ENCODE data around the gene LRP3.
"Not testable (repeated sequence)": the region's sequence is repeated elsewhere in the genome, so short reads cannot be mapped to it uniquely, and the experiment has no call there.

The LRP3 gene

GRCh38 chr19:33163481-33163880 is 30.6 kb upstream of the LRP3 start:
- no peaks in the 10 kb centered on the region for H3K9me3 ChIP-seq (ENCODE audit: control insufficient read depth, insufficient read depth, low read length)
- TF ChIP-seq CTCF (IDR thresholded peaks at IDR 0.05; ENCODE audit: low read depth, low read length, poor library complexity, severe bottlenecking) (no peak), EZH2phosphoT487 (IDR thresholded peaks at IDR 0.05; ENCODE audit: borderline replicate concordance, low read length) (no peak)
- no peaks in the 10 kb centered on the region for H3F3A ChIP-seq (ENCODE audit: control insufficient read depth, insufficient read depth)
- no peaks in the 10 kb centered on the region for H3K27me3 ChIP-seq (ENCODE audit: control insufficient read depth, low read length)
- H3K79me2 ChIP-seq (ENCODE audit: control insufficient read depth, low read length) = no peaks in the 10 kb centered on the region
- no peaks in the 10 kb centered on the region for H3K9me2 ChIP-seq (replicated peaks; ENCODE audit: control insufficient read depth, low read length)
- H3K4me2 ChIP-seq (ENCODE audit: low read length) = no peak overlapping the region
- H3K36me3 ChIP-seq (ENCODE audit: control insufficient read depth, low read length) = no peaks in the 10 kb centered on the region
- H3K27ac ChIP-seq (ENCODE audit: low read depth, low read length) = no peak overlapping the region
- H4K20me1 ChIP-seq (ENCODE audit: control insufficient read depth, insufficient read depth, low read depth, low read length) = no peaks in the 10 kb centered on the region
- H3K4me1 ChIP-seq (ENCODE audit: control insufficient read depth, low read length) = peaks cover 4% of the 10 kb centered on the region; the same call in 1 of the 2 replicates
- H3K4me3 ChIP-seq (ENCODE audit: low read length) = no peak overlapping the region

- not testable (repeated sequence) for H4K20me1 ChIP-seq (ENCODE audit: control insufficient read depth, insufficient read depth, low read depth, low read length); H3K36me3 ChIP-seq (ENCODE audit: control insufficient read depth, low read length); H3F3A ChIP-seq (ENCODE audit: control insufficient read depth, insufficient read depth); H3K9me2 ChIP-seq (replicated peaks; ENCODE audit: control insufficient read depth, low read length); H3K79me2 ChIP-seq (ENCODE audit: control insufficient read depth, low read length); H3K4me3 ChIP-seq (ENCODE audit: low read length); H3K4me2 ChIP-seq (ENCODE audit: low read length); H3K27me3 ChIP-seq (ENCODE audit: control insufficient read depth, low read length); H3K4me1 ChIP-seq (ENCODE audit: control insufficient read depth, low read length); H3K27ac ChIP-seq (ENCODE audit: low read depth, low read length); H3K9me3 ChIP-seq (ENCODE audit: control insufficient read depth, insufficient read depth, low read length)
Observed at GRCh38 chr19:33166037-33166436, 28.1 kb upstream of the LRP3 start.

- TF ChIP-seq EZH2phosphoT487 (IDR thresholded peaks at IDR 0.05; ENCODE audit: borderline replicate concordance, low read length) (no peak), CTCF (IDR thresholded peaks at IDR 0.05; ENCODE audit: low read depth, low read length, poor library complexity, severe bottlenecking) (no peak)
Observed at GRCh38 chr19:33167438-33167837, 26.7 kb upstream of the LRP3 start.

GRCh38 chr19:33168528-33168927 is 25.6 kb upstream of the LRP3 start:
- no peaks in the 10 kb centered on the region for H4K20me1 ChIP-seq (ENCODE audit: control insufficient read depth, insufficient read depth, low read depth, low read length)
- H3K27me3 ChIP-seq (ENCODE audit: control insufficient read depth, low read length) = no peaks in the 10 kb centered on the region
- H3K4me1 ChIP-seq (ENCODE audit: control insufficient read depth, low read length) = no peaks in the 10 kb centered on the region
- no peaks in the 10 kb centered on the region for H3F3A ChIP-seq (ENCODE audit: control insufficient read depth, insufficient read depth)
- H3K4me2 ChIP-seq (ENCODE audit: low read length) = no peak overlapping the region
- H3K27ac ChIP-seq (ENCODE audit: low read depth, low read length) = no peak overlapping the region
- H3K79me2 ChIP-seq (ENCODE audit: control insufficient read depth, low read length) = no peaks in the 10 kb centered on the region
- TF ChIP-seq CTCF (IDR thresholded peaks at IDR 0.05; ENCODE audit: low read depth, low read length, poor library complexity, severe bottlenecking) (no peak), EZH2phosphoT487 (IDR thresholded peaks at IDR 0.05; ENCODE audit: borderline replicate concordance, low read length) (no peak)
- H3K4me3 ChIP-seq (ENCODE audit: low read length) = no peak overlapping the region
- H3K36me3 ChIP-seq (ENCODE audit: control insufficient read depth, low read length) = no peaks in the 10 kb centered on the region
- H3K9me2 ChIP-seq (replicated peaks; ENCODE audit: control insufficient read depth, low read length) = no peaks in the 10 kb centered on the region
- no peaks in the 10 kb centered on the region for H3K9me3 ChIP-seq (ENCODE audit: control insufficient read depth, insufficient read depth, low read length)

More at GRCh38 chr19:33167438-33167837, 26.7 kb upstream of the LRP3 start:
- Histone ChIP-seq H3K36me3 (ENCODE audit: control insufficient read depth, low read length) (no peaks in the 10 kb centered on the region), H3K27me3 (ENCODE audit: control insufficient read depth, low read length) (no peaks in the 10 kb centered on the region), H3K9me3 (ENCODE audit: control insufficient read depth, insufficient read depth, low read length) (no peaks in the 10 kb centered on the region), H3K9me2 (replicated peaks; ENCODE audit: control insufficient read depth, low read length) (no peaks in the 10 kb centered on the region), H3K27ac (ENCODE audit: low read depth, low read length) (no peak overlapping the region), H3K4me2 (ENCODE audit: low read length) (no peak overlapping the region), H3K4me1 (ENCODE audit: control insufficient read depth, low read length) (no peaks in the 10 kb centered on the region), H4K20me1 (ENCODE audit: control insufficient read depth, insufficient read depth, low read depth, low read length) (no peaks in the 10 kb centered on the region), H3F3A (ENCODE audit: control insufficient read depth, insufficient read depth) (no peaks in the 10 kb centered on the region), H3K79me2 (ENCODE audit: control insufficient read depth, low read length) (no peaks in the 10 kb centered on the region), H3K4me3 (ENCODE audit: low read length) (no peak overlapping the region)

Measured in DOHH2 (cell line).